ENCODE data around the gene PTPRM.

PTPRM gene

GRCh38 chr18:7683753-7684152 lies 116.6 kb downstream of the PTPRM start (continued):
- TF ChIP-seq POU6F1 (CRISPR knock-in tag; IDR thresholded peaks at IDR 0.05; ENCODE audit: borderline replicate concordance, low read depth) (no peak), ISL1 (CRISPR knock-in tag; IDR thresholded peaks at IDR 0.05) (no peak), PATZ1 (CRISPR knock-in tag; IDR thresholded peaks at IDR 0.05; ENCODE audit: borderline replicate concordance) (no peak), BACH2 (CRISPR knock-in tag; IDR thresholded peaks at IDR 0.05; ENCODE audit: borderline replicate concordance) (no peak), GLIS3 (CRISPR knock-in tag; IDR thresholded peaks at IDR 0.05) (no peak), SNAI2 (CRISPR knock-in tag; IDR thresholded peaks at IDR 0.05) (no peak), CSDC2 (CRISPR knock-in tag; IDR thresholded peaks at IDR 0.05) (no peak), ZFP30 (CRISPR knock-in tag; IDR thresholded peaks at IDR 0.05) (no peak)

GRCh38 chr18:7684357-7684756 lies 117.2 kb downstream of the PTPRM start:
- no peak for TF ChIP-seq ZFP3 (CRISPR knock-in tag; IDR thresholded peaks at IDR 0.05)
- no peak for TF ChIP-seq OSR1 (CRISPR knock-in tag; IDR thresholded peaks at IDR 0.05)
- TF ChIP-seq CREB5 (CRISPR knock-in tag; IDR thresholded peaks at IDR 0.05; ENCODE audit: low read depth): no peak
- no peak for TF ChIP-seq ZFP30 (CRISPR knock-in tag; IDR thresholded peaks at IDR 0.05)
- TF ChIP-seq ZC3H10 (CRISPR knock-in tag; IDR thresholded peaks at IDR 0.05): no peak
- TF ChIP-seq ISL1 (CRISPR knock-in tag; IDR thresholded peaks at IDR 0.05): no peak
- TF ChIP-seq ZNF565 (CRISPR knock-in tag; conservative IDR thresholded peaks at IDR 0.05; ENCODE audit: low read depth): no peak
- no peak for TF ChIP-seq TOX (CRISPR knock-in tag; IDR thresholded peaks at IDR 0.05; ENCODE audit: borderline replicate concordance)
- no peak for TF ChIP-seq ZNF8 (CRISPR knock-in tag; IDR thresholded peaks at IDR 0.05)
- TF ChIP-seq, protein P1, sequence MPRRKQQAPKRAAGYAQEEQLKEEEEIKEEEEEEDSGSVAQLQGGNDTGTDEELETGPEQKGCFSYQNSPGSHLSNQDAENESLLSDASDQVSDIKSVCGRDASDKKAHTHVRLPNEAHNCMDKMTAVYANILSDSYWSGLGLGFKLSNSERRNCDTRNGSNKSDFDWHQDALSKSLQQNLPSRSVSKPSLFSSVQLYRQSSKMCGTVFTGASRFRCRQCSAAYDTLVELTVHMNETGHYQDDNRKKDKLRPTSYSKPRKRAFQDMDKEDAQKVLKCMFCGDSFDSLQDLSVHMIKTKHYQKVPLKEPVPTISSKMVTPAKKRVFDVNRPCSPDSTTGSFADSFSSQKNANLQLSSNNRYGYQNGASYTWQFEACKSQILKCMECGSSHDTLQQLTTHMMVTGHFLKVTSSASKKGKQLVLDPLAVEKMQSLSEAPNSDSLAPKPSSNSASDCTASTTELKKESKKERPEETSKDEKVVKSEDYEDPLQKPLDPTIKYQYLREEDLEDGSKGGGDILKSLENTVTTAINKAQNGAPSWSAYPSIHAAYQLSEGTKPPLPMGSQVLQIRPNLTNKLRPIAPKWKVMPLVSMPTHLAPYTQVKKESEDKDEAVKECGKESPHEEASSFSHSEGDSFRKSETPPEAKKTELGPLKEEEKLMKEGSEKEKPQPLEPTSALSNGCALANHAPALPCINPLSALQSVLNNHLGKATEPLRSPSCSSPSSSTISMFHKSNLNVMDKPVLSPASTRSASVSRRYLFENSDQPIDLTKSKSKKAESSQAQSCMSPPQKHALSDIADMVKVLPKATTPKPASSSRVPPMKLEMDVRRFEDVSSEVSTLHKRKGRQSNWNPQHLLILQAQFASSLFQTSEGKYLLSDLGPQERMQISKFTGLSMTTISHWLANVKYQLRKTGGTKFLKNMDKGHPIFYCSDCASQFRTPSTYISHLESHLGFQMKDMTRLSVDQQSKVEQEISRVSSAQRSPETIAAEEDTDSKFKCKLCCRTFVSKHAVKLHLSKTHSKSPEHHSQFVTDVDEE (CRISPR knock-in tag; IDR thresholded peaks at IDR 0.05): no peak
- TF ChIP-seq ESRRG (CRISPR knock-in tag; IDR thresholded peaks at IDR 0.05): no peak
- TF ChIP-seq CSRNP3 (CRISPR knock-in tag; IDR thresholded peaks at IDR 0.05): no peak
- no peak for TF ChIP-seq ZNF70 (CRISPR knock-in tag; IDR thresholded peaks at IDR 0.05)
- TF ChIP-seq TCF4 (CRISPR knock-in tag; IDR thresholded peaks at IDR 0.05; ENCODE audit: borderline replicate concordance): no peak
- TF ChIP-seq GLIS3 (CRISPR knock-in tag; IDR thresholded peaks at IDR 0.05): no peak
- TF ChIP-seq RARB (CRISPR knock-in tag; IDR thresholded peaks at IDR 0.05): no peak
- TF ChIP-seq POU6F1 (CRISPR knock-in tag; IDR thresholded peaks at IDR 0.05; ENCODE audit: borderline replicate concordance, low read depth): no peak
- TF ChIP-seq PATZ1 (CRISPR knock-in tag; IDR thresholded peaks at IDR 0.05; ENCODE audit: borderline replicate concordance): no peak
- no peak for TF ChIP-seq SNAI2 (CRISPR knock-in tag; IDR thresholded peaks at IDR 0.05)
- no peak for ATAC-seq

All from SK-N-SH treated with all-trans-retinoic acid at 6 μM for 48 hours (cell line).